ENCODE measurements around the gene CCDC185.

- TF ChIP-seq REST (IDR thresholded peaks at IDR 0.05; ENCODE audit: insufficient read depth in 1 of 2, low read depth in 2 of 2, low read length in 2 of 2) (no peak), TAF1 (IDR thresholded peaks at IDR 0.05; ENCODE audit: borderline replicate concordance, insufficient read depth, low read length) (no peak), POLR2AphosphoS5 (IDR thresholded peaks at IDR 0.05; ENCODE audit: low read depth, low read length) (no peak)
Measured at GRCh38 chr1:223426936-223427335, 33.7 kb downstream of the CCDC185 start.
